HCT116 (cell line): ENCODE data around the gene FCGR3A. TPM values are rescaled to one million over a fixed set of nuclear protein-coding genes. Genes with fewer than 3 reads are reported as not detected.
"Not testable (repeated sequence)": the region's sequence is repeated elsewhere in the genome, so short reads cannot be mapped to it uniquely, and the experiment has no call there.

Experiments used
- ATAC-seq: fragments of 200-7000 bp; cut with Tn5 transposase; 2 replicates; pipeline ENCODE4 v1.9.1; 2020; ENCODE audit warnings: mild to moderate bottlenecking, moderate library complexity
- BruUV-seq: library from RNA; stranded (reverse); fragments of 400-500 nt; replicated peaks from 2 replicates; lab custom pipeline; 2021; lab: Mats Ljungman, UMichigan
- CTCF ChIA-PET: fragments of 300-600 bp; sonication (Branson Sonifier 250); formaldehyde crosslinking; loops from one replicate; lab custom pipeline; 2021; ENCODE audit warnings: antibody characterized with exemption; lab: Charles Lee
- POLR2A ChIA-PET: fragments of 300-600, 350-600 bp; sonication (Branson Sonifier 250); formaldehyde crosslinking; loops from one replicate; lab custom pipeline; 2021; ENCODE audit warnings: antibody characterized with exemption; lab: Charles Lee
- RAD21 ChIA-PET, 2 experiments: fragments of 300-600 bp; sonication (Branson Sonifier 250); formaldehyde crosslinking; loops; one replicate each; lab custom pipeline; 2023; ENCODE audit warnings: low total read pairs in 2 of 2; ENCODE audit not compliant: uncharacterized antibody in 2 of 2, unreplicated experiment in 2 of 2, low non-redundant PET in 1 of 2; lab: Charles Lee
- DNase-seq: peaks from one replicate; pipeline ENCODE4 v3.0.0-alpha.2; 2010; ENCODE audit warnings: low read depth, low spot score
- H2AFZ ChIP-seq: fragments of 200-600 bp; shearing (Covaris generic), sonication (generic); 2 replicates; pipeline ENCODE4 v1.6.1; 2017; ENCODE audit warnings: low read depth, mixed run types, mixed read lengths, antibody characterized with exemption, low read length; ENCODE audit not compliant: poor library complexity, severe bottlenecking
- H3K27ac ChIP-seq: 2 replicates; pipeline ENCODE4 v1.5.1; 2012; ENCODE audit warnings: low read depth, low read length
- H3K27me3 ChIP-seq: fragments of 200-600 bp; sonication (generic); 2 replicates; pipeline ENCODE4 v1.6.1; 2016; ENCODE audit warnings: mixed run types, low read length, mixed read lengths; ENCODE audit not compliant: insufficient read depth
- H3K36me3 ChIP-seq, 2 experiments: fragments of 200-500 bp in 1 of 2; fragments of 200-600 bp in 1 of 2; sonication (Bioruptor generic) in 1 of 2; sonication (generic) in 1 of 2; 2 replicates each; pipeline versions ENCODE4 v1.5.1 to v1.6.1; 2014 to 2016; ENCODE audit warnings: low read length in 2 of 2, inconsistent platforms in 1 of 2, mixed read lengths in 1 of 2, mixed run types in 1 of 2; ENCODE audit not compliant: insufficient read depth in 2 of 2, control insufficient read depth in 1 of 2
- H3K4me1 ChIP-seq, 2 experiments: fragments of 200-600 bp in 1 of 2; sonication (generic) in 1 of 2; 2 replicates each; pipeline versions ENCODE4 v1.5.1 to v1.6.1; 2012 to 2017; ENCODE audit warnings: low read length in 2 of 2, inconsistent platforms in 1 of 2, mild to moderate bottlenecking in 1 of 2, mixed read lengths in 1 of 2, mixed run types in 1 of 2, moderate library complexity in 1 of 2; ENCODE audit not compliant: insufficient read depth in 2 of 2, control insufficient read depth in 1 of 2
- H3K4me2 ChIP-seq: fragments of 200-600 bp; sonication (generic); 2 replicates; pipeline ENCODE4 v1.6.1; 2017; ENCODE audit warnings: mixed run types, low read length, mixed read lengths
- H3K4me3 ChIP-seq, 2 experiments: fragments of 200-600 bp in 1 of 2; sonication (generic) in 1 of 2; replicated peaks in 1 of 2; 2 replicates each; pipeline ENCODE4 v1.5.1; 2011 to 2016; ENCODE audit warnings: low read length in 2 of 2, control low read depth in 1 of 2, low read depth in 1 of 2, mild to moderate bottlenecking in 1 of 2, mixed read lengths in 1 of 2, mixed run types in 1 of 2
- H3K79me2 ChIP-seq: fragments of 200-600 bp; sonication (generic); 2 replicates; pipeline ENCODE4 v1.6.1; 2017; ENCODE audit warnings: mild to moderate bottlenecking, mixed run types, low read length, moderate library complexity, mixed read lengths; ENCODE audit not compliant: insufficient read depth
- H3K9ac ChIP-seq: fragments of 200-600 bp; sonication (generic); 2 replicates; pipeline ENCODE4 v1.6.1; 2016; ENCODE audit warnings: low read length, mixed read lengths
- H3K9me2 ChIP-seq: fragments of 200-600 bp; sonication (generic), shearing (Covaris generic); 2 replicates; pipeline ENCODE4 v1.6.1; 2017; ENCODE audit warnings: mixed run types, mild to moderate bottlenecking, moderate library complexity; ENCODE audit not compliant: insufficient read depth
- H3K9me3 ChIP-seq, 2 experiments: fragments of 200-500 bp in 1 of 2; fragments of 200-600 bp in 1 of 2; sonication (Bioruptor generic) in 1 of 2; sonication (generic) in 1 of 2; 2 replicates each; pipeline ENCODE4 v1.6.1; 2014 to 2017; ENCODE audit warnings: low read length in 2 of 2, mixed read lengths in 2 of 2, inconsistent platforms in 1 of 2, low read depth in 1 of 2, mild to moderate bottlenecking in 1 of 2, mixed run types in 1 of 2, moderate library complexity in 1 of 2; ENCODE audit not compliant: control insufficient read depth in 1 of 2, insufficient read depth in 1 of 2
- H4K20me1 ChIP-seq: fragments of 200-600 bp; sonication (generic), shearing (Covaris generic); 2 replicates; pipeline ENCODE4 v1.6.1; 2017; ENCODE audit warnings: mixed run types, mild to moderate bottlenecking, moderate library complexity; ENCODE audit not compliant: insufficient read depth
- ATF3 ChIP-seq: IDR thresholded peaks from 2 replicates; pipeline ENCODE4 v1.6.1; 2012
- CBX3 ChIP-seq: IDR thresholded peaks from 2 replicates; pipeline ENCODE4 v1.6.1; 2012; ENCODE audit warnings: low read depth
- CEBPB ChIP-seq: IDR thresholded peaks from 2 replicates; pipeline ENCODE4 v1.6.1; 2012; ENCODE audit warnings: low read depth
- EGR1 ChIP-seq: IDR thresholded peaks from 2 replicates; pipeline ENCODE4 v1.6.1; 2012; ENCODE audit warnings: low read depth
- MAX ChIP-seq: IDR thresholded peaks from 2 replicates; pipeline ENCODE4 v1.6.1; 2012
- POLR2AphosphoS5 ChIP-seq: IDR thresholded peaks from 2 replicates; pipeline ENCODE4 v1.6.1; 2011; ENCODE audit warnings: mild to moderate bottlenecking, low read depth, low read length, moderate library complexity
- RAD21 ChIP-seq: IDR thresholded peaks from 2 replicates; pipeline ENCODE4 v1.6.1; 2012; ENCODE audit warnings: low read depth, mild to moderate bottlenecking
- intact Hi-C: fragments of 100-400 bp; cut with micrococcal nuclease; formaldehyde crosslinking; loops from 2 replicates; pipeline ENCODE4 v1.10.0; 2022
- total RNA-seq: library from RNA; stranded (reverse); gene quantifications from one replicate; pipeline ENCODE4 v1.2.1, GENCODE V29; 2021; ENCODE audit not compliant: unreplicated experiment

FCGR3A gene
- total RNA-seq, 1 experiment from 2014 or later = 0.17 TPM

- POLR2A ChIA-PET, RAD21 ChIA-PET, H4K20me1 ChIP-seq, H3K36me3 ChIP-seq, H3K9me3 ChIP-seq, H3K79me2 ChIP-seq, H3K27me3 ChIP-seq, H3K9me2 ChIP-seq, BruUV-seq, CTCF ChIA-PET: not testable (repeated sequence)
- H3K27ac ChIP-seq = peak overlapping the region; percentile 28; the same call in 1 of the 2 replicates
- peak overlapping the region; percentile 52 for H3K9ac ChIP-seq
- H3K4me3 ChIP-seq = peak overlapping the region; percentile 40 to 56
- peak overlapping the region; percentile 89 for H2AFZ ChIP-seq
- peaks cover 0 to 11% of the 10 kb centered on the region in 2 experiments; a peak in 1 of 4 replicates for H3K4me1 ChIP-seq
- ATAC-seq (peak; percentile 93), DNase-seq (peak; percentile 82)
- intact Hi-C loops = loop anchor here (5.0 to 10.0 kb wide), 2 partner anchors 75 to 197 kb away; no protein-coding TSS in a partner anchor
- TF ChIP-seq ATF3 (peak; percentile 99), RAD21 (0 out of 2 replicates have a peak, but pooled peaks have one; percentile 25), EGR1 (peak; percentile 61), CBX3 (peak; percentile 97), MAX (peak; percentile 61; the same call in 1 of the 2 replicates), CEBPB (peak; percentile 96), POLR2AphosphoS5 (0 out of 2 replicates have a peak, but pooled peaks have one; percentile 29)
- peak overlapping the region; percentile 82 for H3K4me2 ChIP-seq
Measured at GRCh38 chr1:161539731-161540569, 9.7 kb downstream of the FCGR3A start.

GRCh38 chr1:161538925-161539479 is 10.6 kb downstream of the FCGR3A start:
- Histone ChIP-seq H3K4me1 (peaks cover 0 to 11% of the 10 kb centered on the region in 2 experiments; a peak in 1 of 4 replicates), H3K4me2 (peak overlapping the region; percentile 82; the same call in 1 of the 2 replicates), H3K4me3 (peak overlapping the region in 1 of 2 experiments; percentile 40; a peak in 2 of 4 replicates), H3K27ac (peak overlapping the region; percentile 28; the same call in 1 of the 2 replicates)
- POLR2A ChIA-PET, CTCF ChIA-PET, ATAC-seq, H2AFZ ChIP-seq, intact Hi-C loops, H3K9ac ChIP-seq, BruUV-seq, RAD21 ChIA-PET, H3K27me3 ChIP-seq, H3K9me3 ChIP-seq, H3K36me3 ChIP-seq, DNase-seq, H3K79me2 ChIP-seq, H4K20me1 ChIP-seq, H3K9me2 ChIP-seq: not testable (repeated sequence)

GRCh38 chr1:161537068-161537669 is 12.4 kb downstream of the FCGR3A start:
- RAD21 ChIA-PET = not testable (repeated sequence)

More at GRCh38 chr1:161537068-161537669, 12.4 kb downstream of the FCGR3A start:
- H3K79me2 ChIP-seq, intact Hi-C loops, H3K36me3 ChIP-seq, H4K20me1 ChIP-seq, H3K4me3 ChIP-seq, H3K27ac ChIP-seq, POLR2A ChIA-PET, H3K27me3 ChIP-seq, CTCF ChIA-PET, BruUV-seq, ATAC-seq, H3K9ac ChIP-seq, H3K9me2 ChIP-seq, H3K9me3 ChIP-seq, DNase-seq, H2AFZ ChIP-seq, H3K4me2 ChIP-seq: not testable (repeated sequence)
- H3K4me1 ChIP-seq = peaks cover 0 to 11% of the 10 kb centered on the region in 2 experiments; a peak in 1 of 4 replicates
